Uterus (tissue), 4 donors: Measurements from ENCODE around the gene TMEM229A. TPM values are rescaled to one million over a fixed set of nuclear protein-coding genes. Genes with fewer than 3 reads are reported as not detected.
"Not testable (repeated sequence)": the region's sequence is repeated elsewhere in the genome, so short reads cannot be mapped to it uniquely, and the experiment has no call there.

ENCODE experiments used
- DNase-seq, 2 donors: peaks; one replicate each; pipeline ENCODE4 v3.0.0-alpha.2; 2019 to 2020
- H3K27ac ChIP-seq, 2 donors: fragments of 200-600 bp; sonication (generic); 1 replicate in 1 of 2; 2 replicates in 1 of 2; pipeline ENCODE4 v1.5.1; 2016 to 2018
- H3K27me3 ChIP-seq, 2 donors: fragments of 200-600 bp; sonication (generic); one replicate each; pipeline ENCODE4 v1.5.1; 2018 to 2019; ENCODE audit warnings: control low read depth in 1 of 2
- H3K36me3 ChIP-seq, 2 donors: fragments of 200-600 bp; sonication (generic); one replicate each; pipeline ENCODE4 v1.5.1; 2019; ENCODE audit warnings: control low read depth in 1 of 2
- H3K4me1 ChIP-seq, 2 donors: fragments of 200-600 bp; sonication (generic); one replicate each; pipeline ENCODE4 v1.5.1; 2018 to 2019; ENCODE audit warnings: control low read depth in 1 of 2
- H3K4me3 ChIP-seq, 2 donors: fragments of 200-600 bp; sonication (generic); 1 replicate in 1 of 2; 2 replicates in 1 of 2; pipeline ENCODE4 v1.5.1; 2018 to 2019; ENCODE audit warnings: mild to moderate bottlenecking in 1 of 2
- H3K9me3 ChIP-seq, 2 donors: fragments of 200-600 bp; sonication (generic); one replicate each; pipeline ENCODE4 v1.5.1; 2019; ENCODE audit warnings: control low read depth in 1 of 2
- CTCF ChIP-seq, 4 experiments: fragments of 200-600 bp in 2 of 4; fragments of 450-650 bp in 2 of 4; sonication (generic) in 2 of 4; IDR thresholded peaks; one replicate each; pipeline ENCODE4 v1.5.1; 2016 to 2019; ENCODE audit warnings: antibody characterized with exemption in 4 of 4, mild to moderate bottlenecking in 2 of 4, moderate library complexity in 1 of 4
- POLR2A ChIP-seq, 2 donors: fragments of 450-650 bp; IDR thresholded peaks; one replicate each; pipeline ENCODE4 v1.6.1; 2016; ENCODE audit warnings: antibody characterized with exemption in 2 of 2, mild to moderate bottlenecking in 1 of 2, moderate library complexity in 1 of 2
- intact Hi-C: fragments of 100-400 bp; cut with DNase I; formaldehyde crosslinking; loops from one replicate; pipeline ENCODE4 v1.15.1; 2023; ENCODE audit warnings: low total_unique reads
- total RNA-seq, 4 donors: library from RNA; depleted of rRNA in 3 of 4; stranded (reverse); fragments of >200 nt in 3 of 4; gene quantifications; one replicate each; pipeline versions ENCODE4 v1.1.0 to v1.2.4, GENCODE V29; 2014 to 2023
- donor health status: DM: yes; HTN: yes; CAD: no.

TMEM229A gene
- total RNA-seq, 4 donors from 2014 or later = 7.1 TPM; not detected in 3

- intact Hi-C loops = no loop called here
- no peak overlapping the region for H3K4me3 ChIP-seq
- H3K27ac ChIP-seq = no peak overlapping the region
- H3K9me3 ChIP-seq = no peaks in the 10 kb centered on the region
- no peaks in the 10 kb centered on the region for H3K36me3 ChIP-seq
- no peaks in the 10 kb centered on the region for H3K27me3 ChIP-seq
- no peak for TF ChIP-seq POLR2A (IDR thresholded peaks at IDR 0.05)
- no peak for TF ChIP-seq CTCF (IDR thresholded peaks at IDR 0.05)
- no peak for DNase-seq
- H3K4me1 ChIP-seq = no peaks in the 10 kb centered on the region
Measured at GRCh38 chr7:124041439-124041838, 8.6 kb upstream of the TMEM229A start.

GRCh38 chr7:124037902-124038301 is 5.0 kb upstream of the TMEM229A start:
- H3K9me3 ChIP-seq, intact Hi-C loops, H3K4me3 ChIP-seq, H3K27me3 ChIP-seq, DNase-seq, H3K4me1 ChIP-seq, H3K36me3 ChIP-seq, H3K27ac ChIP-seq: not testable (repeated sequence)

GRCh38 chr7:124035706-124036105 is 2.8 kb upstream of the TMEM229A start:
- Histone ChIP-seq H3K36me3 (no peaks in the 10 kb centered on the region), H3K4me3 (no peak overlapping the region), H3K27me3 (peaks cover 0 to 7% of the 10 kb centered on the region in 2 donors), H3K4me1 (no peaks in the 10 kb centered on the region), H3K9me3 (no peaks in the 10 kb centered on the region), H3K27ac (no peak overlapping the region)
- intact Hi-C loops = no loop called here
- TF ChIP-seq CTCF (IDR thresholded peaks at IDR 0.05) (no peak), POLR2A (IDR thresholded peaks at IDR 0.05) (no peak)
- no peak for DNase-seq

- no peaks in the 10 kb centered on the region for H3K36me3 ChIP-seq
- no peak for DNase-seq
- TF ChIP-seq CTCF (IDR thresholded peaks at IDR 0.05) (no peak), POLR2A (IDR thresholded peaks at IDR 0.05) (no peak)
- peaks cover 0 to 7% of the 10 kb centered on the region in 2 donors for H3K27me3 ChIP-seq
- no peaks in the 10 kb centered on the region for H3K9me3 ChIP-seq
- no peaks in the 10 kb centered on the region for H3K4me1 ChIP-seq
- intact Hi-C loops = no loop called here
- no peak overlapping the region for H3K27ac ChIP-seq
- H3K4me3 ChIP-seq = no peak overlapping the region
Measured at GRCh38 chr7:124034754-124035100, 1.9 kb upstream of the TMEM229A start.

- Histone ChIP-seq H3K27ac (no peak overlapping the region), H3K4me3 (peak overlapping the region in 1 of 2 donors; percentile 49), H3K36me3 (no peaks in the 10 kb centered on the region), H3K4me1 (no peaks in the 10 kb centered on the region), H3K27me3 (peaks cover 0 to 7% of the 10 kb centered on the region in 2 donors), H3K9me3 (no peaks in the 10 kb centered on the region)
- intact Hi-C loops = no loop called here
- TF ChIP-seq CTCF (IDR thresholded peaks at IDR 0.05) (no peak), POLR2A (IDR thresholded peaks at IDR 0.05) (no peak)
- no peak for DNase-seq
Measured at GRCh38 chr7:124033807-124034753, 1.2 kb upstream of the TMEM229A start.
